Measurements from ENCODE around the gene ASTL. TPM values are rescaled to one million over a fixed set of nuclear protein-coding genes. Genes with fewer than 3 reads are reported as not detected.

The ASTL gene
- total RNA-seq, 1 donor from 2014 or later, result 2.9 TPM

DNA sequence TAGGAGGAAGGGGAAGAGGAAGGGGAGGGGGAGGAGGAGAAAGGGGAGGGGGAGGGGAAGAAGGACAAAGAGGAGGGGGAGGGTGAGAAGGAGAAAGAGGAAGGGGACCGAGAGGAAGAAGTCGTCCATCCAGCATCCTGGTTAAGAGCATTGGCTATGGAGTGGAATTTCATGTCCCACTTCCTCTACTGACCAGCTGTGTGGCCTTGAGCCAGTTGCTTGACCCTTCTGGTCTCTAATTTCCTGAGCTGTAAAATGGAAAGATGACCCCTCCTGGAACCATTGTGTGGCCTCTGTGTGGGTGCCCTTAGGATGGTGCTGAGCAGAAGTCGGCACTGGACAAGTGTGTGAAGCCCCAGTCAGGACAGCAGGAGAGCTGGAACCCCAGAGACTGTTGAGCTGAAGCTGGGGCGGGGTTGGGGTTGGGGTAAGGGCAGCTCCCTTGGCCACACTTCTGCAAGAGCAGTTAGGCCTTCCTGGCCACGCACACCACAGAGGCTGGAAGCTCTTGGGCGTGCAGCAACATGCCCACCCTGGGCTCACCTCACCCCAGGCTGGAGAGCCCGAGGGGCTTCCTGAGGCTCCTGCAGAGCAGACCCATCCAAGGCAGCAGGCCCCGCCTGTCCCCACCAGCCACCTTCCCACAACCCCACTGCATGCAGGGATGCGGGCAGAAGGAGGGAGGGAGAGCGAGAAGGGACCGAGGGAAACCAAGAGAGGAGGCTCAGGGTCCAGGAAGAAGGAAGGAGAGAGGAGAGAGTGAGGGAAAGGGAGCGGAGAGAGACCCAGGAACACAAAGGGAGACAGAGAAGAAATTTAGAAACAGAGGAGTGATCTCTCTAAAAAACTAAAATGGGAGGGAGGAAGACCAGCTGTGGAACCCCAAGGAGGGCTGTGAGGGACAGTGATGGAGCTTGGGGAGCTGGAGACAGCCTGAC, 38.2 kb downstream of the ASTL start:
- Mint-ChIP-seq H3K27ac (no peak overlapping the region), H3K4me3 (no peak overlapping the region), H3K36me3 (ENCODE audit: low read depth) (no peaks in the 10 kb centered on the region), H3K4me1 (ENCODE audit: low read depth) (no peaks in the 10 kb centered on the region), H3K27me3 (ENCODE audit: insufficient read depth) (peaks cover 9% of the 10 kb centered on the region), H3K9me3 (peaks cover 4% of the 10 kb centered on the region)
- intact Hi-C loops (cut with micrococcal nuclease), result no loop called here
- no peak for DNase-seq (ENCODE audit: low spot score)

DNA sequence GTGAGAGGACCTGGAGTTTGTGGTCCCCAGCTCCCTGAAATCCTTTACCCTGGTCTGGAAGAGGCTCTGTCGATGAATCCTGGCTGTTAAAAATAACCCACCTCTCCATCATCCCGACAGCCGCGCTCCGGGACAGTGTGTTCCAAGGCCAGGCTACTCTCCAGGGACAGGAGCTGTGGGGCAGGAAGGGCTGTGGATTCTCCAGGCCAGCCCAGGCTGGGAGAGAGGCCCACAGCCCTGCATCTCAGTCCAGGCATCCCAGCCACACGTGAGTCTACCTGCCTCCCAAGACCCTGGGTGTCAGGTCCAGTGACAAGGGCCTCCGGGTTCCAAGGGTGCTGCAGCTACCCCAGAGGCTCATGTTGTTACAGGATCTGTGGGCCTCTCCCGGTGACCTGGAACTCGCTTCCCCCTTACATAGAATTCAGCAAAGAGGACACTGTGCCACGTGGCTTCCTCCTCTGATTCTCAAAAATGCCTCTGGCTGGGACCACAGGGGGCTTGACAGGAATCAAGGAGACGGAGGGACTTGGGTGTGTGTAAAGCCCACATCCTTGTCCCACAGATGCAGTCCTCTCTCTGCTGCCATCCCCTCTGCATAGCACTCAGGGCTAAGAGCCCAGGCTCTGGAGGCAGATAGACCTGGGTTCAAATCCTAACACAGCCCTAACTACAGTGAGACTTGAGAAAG, 39.3 kb downstream of the ASTL start:
- no peaks in the 10 kb centered on the region for H3K9me3 Mint-ChIP-seq
- no peak overlapping the region for H3K4me3 Mint-ChIP-seq
- intact Hi-C loops (cut with micrococcal nuclease), result no loop called here
- no peak for DNase-seq (ENCODE audit: low spot score)
- peaks cover 9% of the 10 kb centered on the region for H3K27me3 Mint-ChIP-seq (ENCODE audit: insufficient read depth)
- H3K27ac Mint-ChIP-seq, result no peak overlapping the region
- H3K4me1 Mint-ChIP-seq (ENCODE audit: low read depth), result no peaks in the 10 kb centered on the region
- H3K36me3 Mint-ChIP-seq (ENCODE audit: low read depth), result no peaks in the 10 kb centered on the region

DNA sequence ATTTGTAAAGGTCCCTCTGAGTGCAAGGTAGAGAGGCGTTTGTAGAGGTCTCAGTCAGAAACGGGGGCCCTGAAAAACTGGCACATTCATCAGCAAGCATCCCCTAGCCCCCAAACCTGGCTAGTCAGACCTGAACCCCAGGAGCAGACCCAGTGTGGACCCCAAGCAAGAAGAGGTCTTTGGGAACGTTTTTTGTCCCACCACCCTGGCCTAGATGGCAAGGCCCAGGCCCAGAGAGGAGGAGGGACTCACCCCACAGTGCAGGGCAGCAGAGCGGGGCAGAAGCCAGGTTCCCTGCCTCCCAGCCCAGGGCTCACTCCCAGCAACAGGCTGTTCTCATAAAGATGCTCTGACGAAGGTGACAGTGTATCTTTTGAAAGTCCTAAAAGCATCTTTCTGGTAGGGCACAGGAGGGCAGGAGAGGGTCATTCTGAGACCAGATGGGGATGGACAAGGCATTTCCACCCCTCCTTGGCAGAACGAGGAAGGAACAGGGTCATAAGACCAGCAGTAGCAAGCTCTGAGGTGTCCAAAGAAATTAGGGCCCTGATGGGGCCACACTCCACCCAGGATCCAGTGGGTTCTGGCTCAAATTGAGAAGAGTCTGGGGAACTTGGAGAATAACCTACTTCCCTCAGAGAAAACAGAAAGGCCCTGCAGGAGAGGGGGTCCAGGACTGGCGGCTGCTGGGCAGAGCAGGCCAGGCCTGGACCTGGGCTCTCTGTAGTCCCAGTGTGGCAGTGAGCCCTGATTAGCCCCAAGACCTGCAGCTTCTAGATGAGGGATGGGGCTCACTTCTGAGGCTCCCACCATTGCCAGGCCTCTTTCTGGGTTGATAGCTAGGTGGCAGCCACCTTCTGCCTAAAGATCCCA, 40.1 kb downstream of the ASTL start:
- Mint-ChIP-seq H3K27ac (no peak overlapping the region), H3K27me3 (ENCODE audit: insufficient read depth) (peaks cover 15% of the 10 kb centered on the region)

DNA sequence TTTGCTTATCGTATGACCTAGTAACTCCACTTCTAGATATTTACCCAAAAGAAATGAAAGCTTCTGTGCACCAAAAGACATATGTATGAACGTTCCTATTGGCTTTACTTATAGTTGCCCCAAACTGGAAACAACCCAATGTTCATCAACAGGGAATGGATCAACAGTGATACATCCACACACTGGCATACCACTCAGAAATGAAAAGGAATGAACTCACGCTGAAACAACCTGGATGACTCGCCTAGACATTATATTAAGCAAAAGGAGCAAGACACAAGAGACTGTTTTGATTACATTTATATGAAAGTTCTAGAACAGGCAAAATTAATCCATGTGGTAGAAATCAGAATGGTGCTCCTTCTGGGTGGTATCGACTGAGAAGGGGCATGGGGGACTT, 40.9 kb downstream of the ASTL start:
- no peak for DNase-seq (ENCODE audit: low spot score)
- intact Hi-C loops (cut with micrococcal nuclease), result no loop called here
- peaks cover 15% of the 10 kb centered on the region for H3K27me3 Mint-ChIP-seq (ENCODE audit: insufficient read depth)
- H3K4me1 Mint-ChIP-seq (ENCODE audit: low read depth), result no peaks in the 10 kb centered on the region
- no peaks in the 10 kb centered on the region for H3K9me3 Mint-ChIP-seq
- H3K4me3 Mint-ChIP-seq, result no peak overlapping the region
- no peaks in the 10 kb centered on the region for H3K36me3 Mint-ChIP-seq (ENCODE audit: low read depth)
- H3K27ac Mint-ChIP-seq, result no peak overlapping the region

More for the DNA sequence above, 40.1 kb downstream of the ASTL start:
- H3K4me1 Mint-ChIP-seq (ENCODE audit: low read depth), result no peaks in the 10 kb centered on the region
- DNase-seq (ENCODE audit: low spot score), result no peak
- no peaks in the 10 kb centered on the region for H3K36me3 Mint-ChIP-seq (ENCODE audit: low read depth)
- no peak overlapping the region for H3K4me3 Mint-ChIP-seq
- intact Hi-C loops (cut with micrococcal nuclease), result no loop called here
- no peaks in the 10 kb centered on the region for H3K9me3 Mint-ChIP-seq

DNA sequence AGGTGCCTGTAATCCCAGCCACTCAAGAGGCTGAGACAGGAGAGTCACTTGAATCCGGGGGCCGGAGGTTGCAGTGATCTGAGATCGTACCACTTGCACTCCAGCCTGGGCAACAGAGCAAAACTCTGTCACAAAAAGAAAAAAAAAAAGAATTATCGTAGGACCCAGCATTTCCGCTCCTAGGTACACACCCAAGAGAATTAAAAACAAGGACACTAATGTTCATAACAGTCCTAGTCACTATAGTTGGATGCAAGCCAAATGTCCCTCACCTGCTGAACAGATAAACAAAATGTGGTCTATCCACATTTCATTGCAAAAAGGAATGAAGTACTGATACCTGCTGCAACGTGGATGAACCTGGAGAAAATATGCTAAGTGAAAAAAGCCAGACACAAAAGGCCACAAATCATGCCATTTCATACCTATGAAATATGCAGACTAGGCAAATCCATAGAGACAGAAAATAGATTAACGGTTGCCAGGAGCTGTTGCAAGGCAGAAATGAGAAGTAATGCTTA, 43.1 kb downstream of the ASTL start:
- Mint-ChIP-seq H3K4me1 (ENCODE audit: low read depth) (no peaks in the 10 kb centered on the region), H3K36me3 (ENCODE audit: low read depth) (no peaks in the 10 kb centered on the region), H3K9me3 (no peaks in the 10 kb centered on the region), H3K4me3 (no peak overlapping the region), H3K27ac (no peak overlapping the region), H3K27me3 (ENCODE audit: insufficient read depth) (peaks cover 15% of the 10 kb centered on the region)
- no peak for DNase-seq (ENCODE audit: low spot score)
- intact Hi-C loops (cut with micrococcal nuclease), result no loop called here

DNA sequence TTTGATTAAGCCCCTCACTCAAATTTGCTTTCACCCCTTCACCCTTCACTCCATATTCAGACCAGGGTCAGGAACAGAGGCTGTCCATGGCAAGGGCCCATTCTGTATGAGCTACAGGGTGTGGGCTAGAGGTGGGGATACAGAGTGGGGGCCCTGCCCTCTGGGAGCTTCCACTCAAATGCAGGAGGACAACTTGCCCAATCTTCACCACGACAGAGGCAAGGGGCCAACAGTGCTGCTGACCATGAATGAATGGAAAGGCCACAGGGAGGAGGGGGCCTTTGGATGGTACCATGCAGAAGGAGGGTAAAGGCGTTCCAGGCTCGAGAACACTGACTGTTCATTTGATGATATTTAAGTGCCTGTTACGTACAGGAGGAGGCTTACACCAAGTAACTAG, 44.8 kb downstream of the ASTL start:
- Mint-ChIP-seq H3K4me3 (no peak overlapping the region), H3K9me3 (no peaks in the 10 kb centered on the region), H3K4me1 (ENCODE audit: low read depth) (no peaks in the 10 kb centered on the region), H3K27ac (no peak overlapping the region), H3K27me3 (ENCODE audit: insufficient read depth) (peaks cover 15% of the 10 kb centered on the region), H3K36me3 (ENCODE audit: low read depth) (no peaks in the 10 kb centered on the region)
- no peak for DNase-seq (ENCODE audit: low spot score)
- intact Hi-C loops (cut with micrococcal nuclease), result no loop called here

DNA sequence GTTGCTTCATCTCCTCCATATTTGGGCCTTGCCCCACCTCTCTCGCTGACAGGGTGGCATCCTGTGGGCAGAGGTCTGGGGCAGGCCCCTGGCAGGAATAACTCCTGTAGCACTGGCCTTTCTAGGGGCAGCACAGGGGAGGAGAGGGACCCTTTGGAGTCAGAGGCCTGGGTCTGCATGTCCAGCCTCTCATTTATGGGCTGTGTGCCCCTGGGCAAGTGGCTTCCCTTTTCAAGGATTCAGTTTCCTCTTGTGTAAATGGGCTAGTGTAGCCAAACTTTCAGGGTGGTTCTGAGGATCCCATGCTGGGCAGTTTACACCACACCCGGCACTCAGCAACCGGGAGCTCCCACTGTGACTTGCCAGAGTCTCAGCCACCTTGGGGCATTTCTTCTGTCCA, 45.4 kb downstream of the ASTL start:
- no peaks in the 10 kb centered on the region for H3K4me1 Mint-ChIP-seq (ENCODE audit: low read depth)
- no peak overlapping the region for H3K4me3 Mint-ChIP-seq
- DNase-seq (ENCODE audit: low spot score), result no peak
- H3K27me3 Mint-ChIP-seq (ENCODE audit: insufficient read depth), result peaks cover 16% of the 10 kb centered on the region
- intact Hi-C loops (cut with micrococcal nuclease), result no loop called here
- H3K36me3 Mint-ChIP-seq (ENCODE audit: low read depth), result no peaks in the 10 kb centered on the region
- H3K9me3 Mint-ChIP-seq, result no peaks in the 10 kb centered on the region
- H3K27ac Mint-ChIP-seq, result no peak overlapping the region

DNA sequence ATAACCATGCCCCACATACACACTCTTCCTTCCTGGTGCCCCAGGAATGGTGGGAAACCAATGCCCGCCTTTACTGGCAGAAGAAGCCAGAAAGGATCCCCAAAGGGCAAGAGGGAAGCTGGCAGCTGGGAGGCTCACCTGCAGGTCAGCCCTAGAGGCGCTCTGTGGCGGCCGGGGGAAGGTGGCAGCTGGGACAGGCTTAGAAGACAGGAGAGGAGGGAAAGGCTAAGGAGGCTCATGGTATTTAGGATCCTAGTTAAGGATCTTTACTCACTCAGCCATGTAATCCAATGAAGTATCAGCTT, 45.8 kb downstream of the ASTL start:
- intact Hi-C loops (cut with micrococcal nuclease), result no loop called here

DNA sequence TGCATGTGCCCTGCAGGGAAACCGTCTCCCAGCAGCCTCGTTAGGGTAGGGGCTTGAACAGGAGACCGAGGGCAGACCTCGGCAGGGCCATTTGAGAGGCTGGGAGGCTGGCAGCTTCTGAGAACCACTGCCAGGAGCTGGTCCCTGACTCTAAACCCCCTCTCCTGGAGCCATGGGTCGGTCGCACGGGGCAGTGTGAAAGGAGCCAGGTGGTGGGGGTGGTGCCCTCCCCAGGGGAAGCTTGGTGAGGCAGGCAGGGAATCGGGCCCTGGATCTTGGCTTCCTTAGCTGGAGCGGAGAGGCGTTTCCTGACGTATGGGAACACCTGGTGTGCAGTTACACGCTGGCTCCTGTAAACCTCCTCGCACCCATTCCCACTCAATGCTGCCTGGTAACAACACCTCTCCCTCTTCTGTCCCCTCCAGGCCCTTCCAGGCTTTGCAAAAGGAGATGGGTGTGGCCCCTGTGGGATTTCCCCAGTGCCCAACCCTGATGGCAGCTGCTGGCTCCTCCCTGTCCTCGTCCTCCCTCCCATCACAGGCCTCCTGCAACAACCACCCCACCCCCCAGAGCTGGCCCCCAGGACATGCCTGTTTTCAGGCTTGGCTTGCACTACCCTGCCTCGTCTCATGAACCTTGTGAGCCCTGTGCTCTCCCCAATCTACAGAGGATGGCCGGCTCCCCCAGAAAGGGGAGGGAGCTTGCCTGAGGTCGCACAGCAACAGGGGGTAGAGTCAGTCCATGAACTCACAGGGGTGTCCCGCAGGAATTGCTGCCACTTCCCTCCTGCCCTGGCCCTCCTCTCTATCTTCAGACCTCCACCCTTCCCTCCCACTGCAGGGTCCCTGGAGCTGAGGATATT, 46.4 kb downstream of the ASTL start:
- Mint-ChIP-seq H3K27ac (no peak overlapping the region), H3K4me1 (ENCODE audit: low read depth) (no peaks in the 10 kb centered on the region), H3K27me3 (ENCODE audit: insufficient read depth) (peaks cover 17% of the 10 kb centered on the region), H3K9me3 (no peaks in the 10 kb centered on the region), H3K4me3 (no peak overlapping the region), H3K36me3 (ENCODE audit: low read depth) (no peaks in the 10 kb centered on the region)
- intact Hi-C loops (cut with micrococcal nuclease), result no loop called here
- no peak for DNase-seq (ENCODE audit: low spot score)

More for the DNA sequence above, 45.8 kb downstream of the ASTL start:
- no peak for DNase-seq (ENCODE audit: low spot score)
- Mint-ChIP-seq H3K4me3 (no peak overlapping the region), H3K27me3 (ENCODE audit: insufficient read depth) (peaks cover 20% of the 10 kb centered on the region), H3K36me3 (ENCODE audit: low read depth) (no peaks in the 10 kb centered on the region), H3K27ac (no peak overlapping the region), H3K9me3 (no peaks in the 10 kb centered on the region), H3K4me1 (ENCODE audit: low read depth) (no peaks in the 10 kb centered on the region)

DNA sequence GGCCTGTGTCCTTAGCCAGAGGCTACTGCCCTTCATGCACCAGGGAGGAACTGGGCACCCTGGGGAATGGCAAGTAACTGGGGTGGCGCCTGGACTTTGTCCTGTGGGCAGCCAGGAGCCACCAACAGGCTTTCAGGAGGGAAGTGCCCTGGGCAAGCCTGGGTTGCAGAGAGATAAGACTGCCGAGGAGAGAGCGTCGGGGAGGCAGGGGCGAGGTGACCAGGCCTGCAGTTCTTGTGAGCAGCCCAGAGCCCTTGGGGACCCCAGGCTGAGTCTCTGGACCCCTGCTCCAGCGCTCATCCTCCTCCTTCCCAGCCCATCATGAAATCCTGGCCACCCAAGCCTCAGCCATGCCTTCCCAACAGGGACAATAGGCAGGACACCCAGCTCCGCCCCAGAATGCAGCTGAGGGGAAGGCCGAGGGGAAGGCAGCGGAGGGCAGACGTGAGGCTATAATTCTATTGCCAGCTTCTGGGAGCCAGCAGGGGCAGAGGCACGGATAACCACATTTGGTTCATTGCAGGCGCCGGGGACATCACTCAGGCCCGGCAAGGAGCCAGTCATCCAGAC, 47.1 kb downstream of the ASTL start:
- no peak overlapping the region for H3K27ac Mint-ChIP-seq
- intact Hi-C loops (cut with micrococcal nuclease), result no loop called here
- no peaks in the 10 kb centered on the region for H3K9me3 Mint-ChIP-seq
- H3K27me3 Mint-ChIP-seq (ENCODE audit: insufficient read depth), result peaks cover 13% of the 10 kb centered on the region
- DNase-seq (ENCODE audit: low spot score), result no peak
- H3K36me3 Mint-ChIP-seq (ENCODE audit: low read depth), result no peaks in the 10 kb centered on the region
- H3K4me3 Mint-ChIP-seq, result no peak overlapping the region
- H3K4me1 Mint-ChIP-seq (ENCODE audit: low read depth), result no peaks in the 10 kb centered on the region

DNA sequence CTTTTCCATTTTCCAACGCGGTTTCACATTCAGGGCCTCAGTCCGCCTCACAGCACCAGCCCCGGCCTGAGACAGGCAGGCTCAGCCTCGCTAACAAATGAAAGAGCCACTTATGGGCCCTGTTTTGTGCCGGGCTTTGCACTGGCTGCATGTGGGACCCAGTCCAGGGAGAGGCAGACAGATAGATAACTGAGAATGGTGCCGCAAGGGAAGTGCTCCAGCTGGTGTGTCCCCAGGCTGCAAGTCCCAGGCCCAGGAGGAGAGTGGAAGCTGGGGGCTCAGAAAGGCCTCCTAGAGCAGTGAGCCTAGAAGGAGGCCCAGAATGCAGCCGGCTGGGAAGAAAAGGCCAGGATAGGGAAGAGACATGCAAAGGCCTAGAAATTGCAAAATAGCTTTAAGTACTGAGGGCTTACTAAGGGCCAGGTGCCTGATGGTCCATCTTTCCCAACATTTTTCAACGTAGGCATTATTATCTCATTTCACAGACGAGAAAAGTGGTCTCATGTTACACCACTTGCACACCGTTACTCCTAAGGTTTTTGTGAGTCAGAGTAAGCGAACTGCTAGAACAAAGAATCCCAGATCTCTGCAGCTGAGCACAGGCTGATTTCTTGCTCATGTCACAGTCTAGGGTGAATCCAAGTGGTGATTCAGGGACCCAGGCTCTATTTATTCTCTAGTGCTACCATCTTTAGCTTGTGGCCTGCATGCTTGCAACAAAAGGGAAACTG, 47.9 kb downstream of the ASTL start:
- Mint-ChIP-seq H3K36me3 (ENCODE audit: low read depth) (no peaks in the 10 kb centered on the region), H3K9me3 (no peaks in the 10 kb centered on the region), H3K4me1 (ENCODE audit: low read depth) (no peaks in the 10 kb centered on the region), H3K4me3 (no peak overlapping the region), H3K27me3 (ENCODE audit: insufficient read depth) (peaks cover 11% of the 10 kb centered on the region), H3K27ac (no peak overlapping the region)
- no peak for DNase-seq (ENCODE audit: low spot score)
- intact Hi-C loops (cut with micrococcal nuclease), result no loop called here
